Astrocyte of the cerebellum (primary cell): ENCODE measurements around the gene EXOC6B.

ENCODE experiments used
- DNase-seq: peaks from one replicate; pipeline ENCODE4 v3.0.0-alpha.2; 2011; ENCODE audit warnings: low read depth
- H3K4me3 ChIP-seq: 2 replicates; pipeline ENCODE4 v1.5.1; 2011; ENCODE audit warnings: mild to moderate bottlenecking, low read depth, low read length, moderate library complexity
- in situ Hi-C: cut with HindIII; loops from 2 replicates; pipeline ENCODE4 v1.10.0; 2017; ENCODE audit warnings: low sequenced_read_pairs
- TF ChIP-seq, protein P1 (sequence below): IDR thresholded peaks from 2 replicates; pipeline ENCODE4 v1.5.1; 2012; ENCODE audit warnings: low read length, low read depth, moderate library complexity, mild to moderate bottlenecking; ENCODE audit errors: missing control alignments

Gene EXOC6B

GRCh38 chr2:72263043-72263775 lies 562.6 kb downstream of the EXOC6B start:
- in situ Hi-C loops = no loop called here
- no peak overlapping the region for H3K4me3 ChIP-seq
- TF ChIP-seq, protein P1, sequence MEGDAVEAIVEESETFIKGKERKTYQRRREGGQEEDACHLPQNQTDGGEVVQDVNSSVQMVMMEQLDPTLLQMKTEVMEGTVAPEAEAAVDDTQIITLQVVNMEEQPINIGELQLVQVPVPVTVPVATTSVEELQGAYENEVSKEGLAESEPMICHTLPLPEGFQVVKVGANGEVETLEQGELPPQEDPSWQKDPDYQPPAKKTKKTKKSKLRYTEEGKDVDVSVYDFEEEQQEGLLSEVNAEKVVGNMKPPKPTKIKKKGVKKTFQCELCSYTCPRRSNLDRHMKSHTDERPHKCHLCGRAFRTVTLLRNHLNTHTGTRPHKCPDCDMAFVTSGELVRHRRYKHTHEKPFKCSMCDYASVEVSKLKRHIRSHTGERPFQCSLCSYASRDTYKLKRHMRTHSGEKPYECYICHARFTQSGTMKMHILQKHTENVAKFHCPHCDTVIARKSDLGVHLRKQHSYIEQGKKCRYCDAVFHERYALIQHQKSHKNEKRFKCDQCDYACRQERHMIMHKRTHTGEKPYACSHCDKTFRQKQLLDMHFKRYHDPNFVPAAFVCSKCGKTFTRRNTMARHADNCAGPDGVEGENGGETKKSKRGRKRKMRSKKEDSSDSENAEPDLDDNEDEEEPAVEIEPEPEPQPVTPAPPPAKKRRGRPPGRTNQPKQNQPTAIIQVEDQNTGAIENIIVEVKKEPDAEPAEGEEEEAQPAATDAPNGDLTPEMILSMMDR = no peak
- no peak for DNase-seq

- TF ChIP-seq, protein P1 = no peak
- DNase-seq = no peak
- H3K4me3 ChIP-seq = no peak overlapping the region
- in situ Hi-C loops = no loop called here
Measured at GRCh38 chr2:72261076-72261475, 564.8 kb downstream of the EXOC6B start.

GRCh38 chr2:72255540-72255939 lies 570.3 kb downstream of the EXOC6B start:
- H3K4me3 ChIP-seq = no peak overlapping the region
- no peak for DNase-seq
- TF ChIP-seq, protein P1 = no peak
- in situ Hi-C loops = no loop called here

- H3K4me3 ChIP-seq = no peak overlapping the region
- DNase-seq = no peak
- in situ Hi-C loops = loop anchor here (5.0 kb wide), 1 partner anchor 38 kb away; no protein-coding TSS in a partner anchor
- TF ChIP-seq, protein P1 = no peak
Measured at GRCh38 chr2:72254831-72255451, 570.9 kb downstream of the EXOC6B start.

DNA sequence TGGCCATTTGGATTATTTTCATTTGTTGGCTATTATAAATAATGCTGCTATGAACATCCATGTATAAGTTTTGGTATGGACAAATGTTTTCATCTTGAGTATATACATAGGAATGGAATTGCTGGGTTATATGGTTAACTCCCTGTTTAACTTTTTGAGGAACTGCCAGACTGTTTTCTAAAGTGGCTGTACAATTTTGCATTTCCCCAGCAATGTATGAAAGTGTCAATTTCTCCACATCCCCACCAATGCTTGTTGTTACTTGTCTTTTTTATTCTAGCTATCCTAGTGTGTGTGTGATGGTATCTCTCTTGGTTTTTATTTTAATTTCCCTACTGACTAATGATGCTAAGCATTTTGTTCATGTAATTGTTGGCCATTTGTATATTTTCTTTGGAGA lies 587.5 kb downstream of the EXOC6B start:
- in situ Hi-C loops = no loop called here
- no peak for DNase-seq
- no peak overlapping the region for H3K4me3 ChIP-seq
- TF ChIP-seq, protein P1 = no peak

GRCh38 chr2:72237549-72237948 lies 588.3 kb downstream of the EXOC6B start:
- H3K4me3 ChIP-seq = no peak overlapping the region
- no peak for DNase-seq
- TF ChIP-seq, protein P1 = no peak
- in situ Hi-C loops = no loop called here
